Fibroblast of peridontal ligament (primary cell): ENCODE data around the gene SPOCD1.
A peak's percentile ranks its signal among the peaks of the same experiment; 100 is the strongest.

Experiments
- DNase-seq: peaks from one replicate; pipeline ENCODE4 v3.0.0-alpha.2; 2010; ENCODE audit errors: extremely low read depth

The SPOCD1 gene

GRCh38 chr1:31815752-31816500, at the start of gene SPOCD1:
Gene SPOCD1, minus strand, starts transcription at chr1:31816022. Its CDS starts 689 bp downstream, at chr1:31815333.
- DNase-seq: peak; percentile 54

- no peak for DNase-seq
Measured at GRCh38 chr1:31862071-31862470, 46.2 kb upstream of the SPOCD1 start.

GRCh38 chr1:31861346-31861745, 45.5 kb upstream of the SPOCD1 start:
- DNase-seq: no peak

- DNase-seq: no peak
Measured at GRCh38 chr1:31860581-31860980, 44.8 kb upstream of the SPOCD1 start.

- DNase-seq: no peak
Measured at GRCh38 chr1:31859719-31860118, 43.9 kb upstream of the SPOCD1 start.

DNA sequence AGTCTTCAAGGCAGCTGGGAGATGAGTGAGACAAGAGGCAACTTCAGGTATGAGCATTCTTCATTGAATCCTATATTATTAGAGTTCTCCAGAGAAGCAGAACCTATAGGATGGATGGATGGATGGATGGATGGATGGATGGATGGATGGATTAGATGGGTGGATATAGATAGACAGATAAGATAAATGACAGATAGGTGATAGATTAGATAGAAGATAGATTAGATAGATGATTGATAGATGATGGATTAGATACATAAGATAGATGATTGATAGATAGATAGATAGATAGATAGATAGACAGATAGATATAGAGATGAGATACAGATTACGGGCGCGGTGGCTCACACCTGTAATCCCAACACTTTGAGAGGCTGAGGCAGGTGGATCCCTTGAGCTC, 43.2 kb upstream of the SPOCD1 start:
- no peak for DNase-seq

DNA sequence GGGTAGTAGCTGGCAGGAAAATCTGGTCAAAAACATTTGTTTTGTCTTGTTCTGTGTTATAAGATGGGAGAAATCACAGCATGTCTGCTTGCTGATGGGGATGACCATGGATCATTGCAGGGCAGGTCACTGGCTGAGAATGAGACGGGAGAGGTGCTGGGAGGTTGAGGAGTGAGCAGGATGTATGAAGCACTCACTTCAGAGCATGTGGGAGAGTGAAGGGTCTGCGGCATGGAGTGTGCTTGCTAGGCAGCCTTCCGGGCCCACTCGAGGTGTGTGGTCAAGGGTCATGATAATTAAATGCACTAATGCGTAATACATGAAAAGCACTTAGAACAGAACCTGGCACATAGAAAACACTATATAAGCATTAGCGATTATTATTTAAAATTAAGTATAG, 42.0 kb upstream of the SPOCD1 start:
- DNase-seq: no peak

DNA sequence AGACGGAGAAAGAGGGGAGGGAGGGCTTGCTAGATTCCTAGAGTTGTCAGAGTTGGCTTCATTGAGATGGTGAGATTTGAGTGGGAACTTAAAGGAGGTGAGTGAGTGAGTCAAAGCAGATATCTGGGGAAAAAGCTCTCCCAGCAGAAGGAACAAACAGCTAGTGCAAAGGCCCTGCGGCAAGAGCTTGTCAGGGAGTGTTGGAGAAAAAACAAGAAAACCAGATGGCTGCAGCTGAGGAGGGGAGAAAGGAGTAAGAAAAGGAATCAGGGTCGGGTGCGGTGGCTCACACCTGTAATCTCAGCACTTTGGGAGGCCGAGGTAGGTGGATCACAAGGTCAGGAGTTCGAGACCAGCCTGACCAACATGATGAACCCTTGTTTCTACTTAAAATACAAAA, 40.3 kb upstream of the SPOCD1 start:
- no peak for DNase-seq

GRCh38 chr1:31855038-31855845, 39.4 kb upstream of the SPOCD1 start:
- peak; percentile 71 for DNase-seq

DNA sequence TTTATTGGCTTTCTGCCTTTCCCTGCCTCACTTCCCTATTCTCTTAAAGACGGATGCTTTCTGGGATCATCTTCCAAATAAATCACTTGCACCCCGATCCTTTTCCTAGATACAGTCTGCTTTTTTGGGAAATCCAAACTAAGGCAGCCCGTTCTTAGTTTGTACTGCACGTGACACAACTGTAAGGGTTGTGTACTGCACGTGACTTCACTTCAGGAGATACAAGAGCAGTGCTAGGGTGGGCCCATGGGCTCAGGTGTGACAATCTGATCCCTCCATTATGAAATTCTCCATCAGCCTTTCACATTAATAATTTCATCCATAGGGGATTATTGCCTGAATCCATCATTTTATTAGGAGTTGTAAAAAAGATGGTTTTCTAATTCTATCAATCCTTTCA, 33.8 kb upstream of the SPOCD1 start:
- no peak for DNase-seq

DNA sequence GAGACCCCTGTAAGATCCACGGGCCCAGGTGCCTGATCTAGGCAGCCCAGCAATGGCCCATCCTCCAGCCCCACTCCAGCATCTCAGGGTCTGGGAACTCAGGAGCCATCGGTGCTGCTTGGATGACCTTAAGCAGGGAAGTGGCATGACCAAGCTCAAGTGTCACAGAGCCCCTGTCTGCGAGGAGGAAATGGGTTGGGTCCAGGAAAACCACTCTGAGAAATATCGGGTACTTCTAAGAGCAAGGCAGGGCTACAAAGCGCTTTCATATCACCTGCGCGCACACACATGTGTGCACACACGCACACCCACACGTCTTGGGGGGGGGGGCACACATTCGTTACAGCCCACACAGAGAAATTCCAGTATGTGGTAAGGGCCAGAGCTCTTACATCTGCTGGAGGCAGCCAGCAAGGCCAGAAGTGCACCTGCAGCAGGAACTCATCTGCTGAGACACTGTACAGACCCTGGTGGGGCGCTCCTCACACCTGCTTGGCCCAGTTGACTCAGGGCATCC, 32.6 kb upstream of the SPOCD1 start:
- no peak for DNase-seq

DNA sequence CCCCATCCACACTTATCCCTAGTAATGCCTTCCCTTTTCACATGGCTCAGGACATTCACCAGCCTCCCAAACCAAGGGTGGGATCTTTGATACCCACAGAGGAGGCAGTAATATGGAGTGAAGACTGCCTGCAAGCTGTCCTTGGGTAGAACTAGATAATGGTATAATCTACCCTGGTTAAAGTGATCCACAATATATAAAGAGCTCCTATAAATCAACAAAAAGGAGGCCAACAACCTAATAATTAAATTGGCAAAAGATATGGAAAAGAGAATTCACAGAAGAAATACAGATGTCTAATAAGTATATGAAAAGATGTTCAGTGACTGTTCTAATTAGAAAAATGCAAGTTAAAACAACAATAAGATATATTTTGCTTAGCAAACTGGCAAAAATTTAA, 30.7 kb upstream of the SPOCD1 start:
- DNase-seq: no peak

GRCh38 chr1:31843506-31843905, 27.7 kb upstream of the SPOCD1 start:
- peak; percentile 73 for DNase-seq

DNA sequence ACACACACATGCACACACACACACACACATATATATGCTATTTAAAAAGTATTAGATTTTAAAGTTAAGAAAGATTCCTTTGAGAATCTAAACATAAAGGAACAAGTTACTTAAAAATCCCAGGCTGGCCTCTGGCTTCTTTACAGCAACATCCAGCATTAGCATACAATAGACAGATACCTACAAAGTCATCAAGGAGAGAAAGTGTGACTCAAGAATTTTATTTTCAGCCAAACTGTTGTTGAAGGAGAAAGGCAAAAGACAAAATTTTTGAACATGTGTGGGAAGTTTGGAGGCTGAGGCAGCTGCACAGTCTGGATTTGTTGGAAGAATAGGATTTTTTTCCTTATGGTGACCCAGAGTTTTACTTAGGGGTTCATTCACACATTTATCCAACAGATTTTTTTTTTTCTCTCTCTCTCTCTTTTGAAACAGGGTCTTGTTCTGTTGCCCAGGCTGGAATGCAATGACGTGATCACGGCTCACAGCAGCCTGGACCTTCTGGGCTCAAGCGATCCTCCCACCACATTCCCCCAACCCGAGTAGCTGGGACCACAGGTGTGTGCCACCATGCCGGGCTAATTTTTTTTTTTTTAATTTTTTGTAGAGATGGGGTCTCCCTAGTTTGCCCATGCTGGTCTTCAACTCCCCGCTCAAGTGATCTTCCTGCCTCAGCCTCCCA, 24.0 kb upstream of the SPOCD1 start:
- no peak for DNase-seq

DNA sequence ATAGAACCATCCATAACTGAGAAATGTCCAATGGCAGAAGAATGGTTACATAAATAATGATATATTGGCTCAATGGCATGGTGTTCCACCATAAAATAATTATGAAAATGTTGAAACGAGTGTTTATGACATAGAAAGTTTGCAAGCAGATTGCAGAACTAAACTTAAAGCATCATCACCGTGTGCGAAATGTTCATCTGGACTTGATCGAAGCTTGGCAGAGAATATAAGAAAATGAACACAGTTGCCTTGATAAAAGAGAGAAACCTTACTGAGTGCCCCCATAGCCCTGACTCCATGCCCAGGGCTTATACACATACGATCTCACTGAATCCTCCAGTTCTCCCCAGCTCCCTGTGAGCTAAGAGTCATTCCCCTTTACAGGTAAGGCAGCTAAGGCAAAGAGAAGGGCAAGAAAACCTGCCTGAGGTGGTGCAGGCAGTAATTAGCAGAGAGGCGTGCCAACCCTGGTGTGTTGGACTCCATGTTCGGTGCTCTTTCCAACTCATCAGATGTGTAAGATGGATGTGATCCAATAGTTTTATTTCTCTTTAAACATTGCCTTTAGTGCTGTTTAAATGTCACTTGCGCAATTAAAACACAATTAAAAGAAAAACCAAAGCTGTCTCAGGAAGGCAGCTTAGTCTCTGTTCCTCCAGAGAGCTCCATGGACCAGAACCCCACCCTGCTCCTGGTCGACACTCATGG, 21.8 kb upstream of the SPOCD1 start:
- DNase-seq: peak; percentile 51

- no peak for DNase-seq
Measured at GRCh38 chr1:31836638-31837037, 20.8 kb upstream of the SPOCD1 start.

DNA sequence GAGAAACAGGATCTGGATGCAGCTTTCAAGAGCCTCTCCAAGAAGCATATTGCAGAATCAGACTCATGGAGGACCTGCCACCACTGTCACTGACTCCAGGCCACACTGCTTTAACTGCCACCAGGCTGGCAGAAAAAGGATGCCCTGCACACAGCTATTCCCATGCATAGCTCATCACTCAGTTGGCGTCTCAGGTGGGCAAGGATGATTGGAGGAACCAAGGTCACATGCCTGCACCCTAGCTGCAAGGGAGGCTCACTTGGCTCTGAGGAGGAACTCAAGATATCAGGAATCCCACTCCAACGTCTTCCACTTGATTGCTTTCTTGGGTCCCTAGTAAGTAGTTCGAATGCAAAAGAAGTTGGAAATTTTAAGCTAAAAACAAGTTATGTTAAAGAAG, 19.6 kb upstream of the SPOCD1 start:
- no peak for DNase-seq

DNA sequence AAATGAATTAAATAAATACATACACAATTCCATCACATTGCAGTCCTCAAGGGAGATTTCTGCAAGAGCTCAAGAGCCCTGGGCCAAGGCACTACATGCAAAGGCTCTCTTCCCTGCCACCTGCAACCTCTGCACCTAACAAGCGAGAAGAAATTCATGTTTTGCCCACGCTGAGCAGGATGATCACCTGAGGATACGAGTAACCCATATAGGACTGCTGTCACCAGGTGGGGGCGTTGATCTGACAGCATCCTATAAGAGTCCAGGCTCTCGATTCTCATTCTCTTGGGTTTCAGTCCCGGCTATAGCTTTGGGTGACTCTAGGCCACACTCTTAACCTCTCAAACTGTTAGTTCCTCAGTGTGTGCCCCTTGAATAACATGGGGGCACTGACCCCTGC, 18.7 kb upstream of the SPOCD1 start:
- no peak for DNase-seq

DNA sequence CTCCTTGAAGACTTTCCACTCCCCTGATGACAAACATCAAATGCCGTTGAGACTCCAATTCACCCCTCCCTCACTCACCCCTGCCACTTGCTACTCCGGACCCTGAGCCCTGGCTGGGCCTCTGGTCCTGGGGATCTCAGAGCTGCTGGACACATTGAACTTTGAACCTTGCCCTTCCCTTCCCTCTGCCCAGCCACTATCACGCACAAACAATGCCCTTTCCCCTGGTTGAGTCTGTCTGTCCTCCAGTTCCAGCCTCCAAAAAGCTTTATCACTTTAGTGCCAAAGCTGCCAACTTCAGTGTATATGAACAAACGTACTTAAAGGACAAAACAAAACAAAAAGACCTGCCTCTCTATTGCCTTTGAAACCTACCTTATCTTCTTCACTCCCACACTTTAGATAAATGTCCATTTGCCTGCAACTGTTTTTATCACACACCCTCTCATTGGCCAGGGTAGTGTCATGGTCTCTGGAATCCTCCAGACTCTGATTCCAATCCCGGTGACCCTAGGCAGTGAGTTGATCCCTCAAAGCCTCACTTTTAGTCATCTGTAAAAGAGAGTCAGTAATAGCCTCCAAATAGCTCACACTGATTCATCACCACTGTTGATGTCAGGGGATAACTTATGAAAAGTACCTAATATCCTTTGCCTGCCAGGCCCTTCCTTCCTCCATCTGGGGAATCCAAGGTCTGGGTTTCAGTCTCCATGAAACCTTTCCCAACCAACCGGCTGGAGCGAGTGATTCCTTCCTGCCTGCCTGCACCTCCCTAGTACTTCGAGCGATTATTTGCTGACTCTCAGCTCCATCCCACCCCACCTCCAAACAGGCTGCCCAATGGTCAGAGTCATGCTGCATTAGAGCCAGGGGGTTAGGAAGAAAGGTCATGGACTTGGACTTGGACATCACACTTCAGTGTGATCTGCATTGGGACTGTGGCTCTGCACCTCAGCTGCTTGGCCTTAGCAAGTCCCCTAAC, 15.9 kb upstream of the SPOCD1 start:
- peak; percentile 45 for DNase-seq

- no peak for DNase-seq
Measured at GRCh38 chr1:31830511-31830910, 14.7 kb upstream of the SPOCD1 start.

DNA sequence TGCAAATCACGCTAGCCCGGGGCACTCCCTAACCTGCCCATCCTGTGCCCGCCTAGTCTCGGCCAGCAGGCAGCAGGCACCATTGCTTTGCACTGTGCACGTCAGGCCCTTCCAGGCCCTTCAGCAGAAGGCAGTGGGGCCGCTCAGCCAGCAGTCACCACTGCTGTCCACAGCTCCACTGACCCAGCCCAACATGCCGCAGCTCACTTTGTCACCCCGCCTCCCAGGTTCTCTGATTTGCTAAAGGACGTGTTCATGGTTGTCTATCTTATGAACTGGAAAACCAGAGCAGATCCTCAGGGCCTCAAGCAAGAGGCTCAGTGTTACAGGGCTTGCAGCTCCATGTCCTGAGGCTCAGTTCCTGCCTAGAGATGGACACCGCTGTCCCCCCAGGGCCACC, 14.2 kb upstream of the SPOCD1 start:
- no peak for DNase-seq
